Upper lobe of left lung (tissue), 6 donors: ENCODE data around the gene FCSK. TPM values are rescaled to one million over a fixed set of nuclear protein-coding genes. Genes with fewer than 3 reads are reported as not detected.

Source experiments
- ATAC-seq, 2 donors: fragments of 200-7000 bp; cut with Tn5 transposase; one replicate each; pipeline ENCODE4 v1.9.1; 2022; ENCODE audit warnings: mild to moderate bottlenecking in 2 of 2, moderate library complexity in 2 of 2; ENCODE audit not compliant: low FRiP score in 2 of 2
- DNase-seq, 2 donors: peaks; one replicate each; pipeline ENCODE4 v3.0.0-alpha.2; 2019 to 2020
- H3K27ac ChIP-seq, 4 donors: fragments of 200-600 bp; sonication (generic); one replicate each; pipeline ENCODE4 v1.5.1; 2016 to 2019
- H3K27me3 ChIP-seq, 4 donors: fragments of 200-600 bp; sonication (generic); one replicate each; pipeline ENCODE4 v1.5.1; 2017 to 2019
- H3K36me3 ChIP-seq, 4 donors: fragments of 200-600 bp; sonication (generic); one replicate each; pipeline ENCODE4 v1.5.1; 2016 to 2019
- H3K4me1 ChIP-seq, 4 donors: fragments of 200-600 bp; sonication (generic); one replicate each; pipeline ENCODE4 v1.5.1; 2018 to 2019
- H3K4me3 ChIP-seq, 4 donors: fragments of 200-600 bp; sonication (generic); one replicate each; pipeline ENCODE4 v1.5.1; 2017 to 2019; ENCODE audit warnings: mild to moderate bottlenecking in 2 of 4, moderate library complexity in 1 of 4
- H3K9me3 ChIP-seq, 4 donors: fragments of 200-600 bp; sonication (generic); one replicate each; pipeline ENCODE4 v1.5.1; 2018 to 2019
- EP300 ChIP-seq, 4 donors: sonication (generic); formaldehyde crosslinking; IDR thresholded peaks; one replicate each; pipeline ENCODE4 v1.5.1; 2017; ENCODE audit warnings: antibody characterized with exemption in 4 of 4, control low read depth in 2 of 4
- POLR2A ChIP-seq, 4 donors: fragments of 450-650 bp; IDR thresholded peaks; one replicate each; pipeline ENCODE4 v1.5.1; 2016 to 2017; ENCODE audit warnings: antibody characterized with exemption in 4 of 4, mild to moderate bottlenecking in 2 of 4
- POLR2AphosphoS5 ChIP-seq, 2 donors: sonication (generic); formaldehyde crosslinking; IDR thresholded peaks; one replicate each; pipeline ENCODE4 v1.5.1; 2017; ENCODE audit warnings: antibody characterized with exemption in 2 of 2
- WGBS, 2 donors: methylation state at CpG; one replicate each; pipeline ENCODE4 v1.1.5; 2017 to 2018; 5-methylcytosine and 5-hydroxymethylcytosine counted together
- total RNA-seq, 6 donors: library from RNA; depleted of rRNA in 4 of 6; stranded (reverse); fragments of >200 nt in 4 of 6; gene quantifications; one replicate each; pipeline versions ENCODE4 v1.1.0 to v1.2.1, GENCODE V29; 2016 to 2021
- TF ChIP-seq, protein P1 (sequence below), 6 experiments: fragments of 450-650 bp in 4 of 6; fragments of 200-600 bp in 2 of 6; sonication (generic) in 2 of 6; IDR thresholded peaks; one replicate each; pipeline ENCODE4 v1.5.1; 2016 to 2019; ENCODE audit warnings: antibody characterized with exemption in 6 of 6
- donor health status: DM: no; HTN: no; CAD: no; lungs with moderate emphysema.
- donor health status: DM: no; HTN: yes; CAD: no; lungs with severe emphysema.

Gene FCSK
- total RNA-seq, 6 donors from 2014 or later = 16.0 to 51.3 (median 24.5) TPM

DNA sequence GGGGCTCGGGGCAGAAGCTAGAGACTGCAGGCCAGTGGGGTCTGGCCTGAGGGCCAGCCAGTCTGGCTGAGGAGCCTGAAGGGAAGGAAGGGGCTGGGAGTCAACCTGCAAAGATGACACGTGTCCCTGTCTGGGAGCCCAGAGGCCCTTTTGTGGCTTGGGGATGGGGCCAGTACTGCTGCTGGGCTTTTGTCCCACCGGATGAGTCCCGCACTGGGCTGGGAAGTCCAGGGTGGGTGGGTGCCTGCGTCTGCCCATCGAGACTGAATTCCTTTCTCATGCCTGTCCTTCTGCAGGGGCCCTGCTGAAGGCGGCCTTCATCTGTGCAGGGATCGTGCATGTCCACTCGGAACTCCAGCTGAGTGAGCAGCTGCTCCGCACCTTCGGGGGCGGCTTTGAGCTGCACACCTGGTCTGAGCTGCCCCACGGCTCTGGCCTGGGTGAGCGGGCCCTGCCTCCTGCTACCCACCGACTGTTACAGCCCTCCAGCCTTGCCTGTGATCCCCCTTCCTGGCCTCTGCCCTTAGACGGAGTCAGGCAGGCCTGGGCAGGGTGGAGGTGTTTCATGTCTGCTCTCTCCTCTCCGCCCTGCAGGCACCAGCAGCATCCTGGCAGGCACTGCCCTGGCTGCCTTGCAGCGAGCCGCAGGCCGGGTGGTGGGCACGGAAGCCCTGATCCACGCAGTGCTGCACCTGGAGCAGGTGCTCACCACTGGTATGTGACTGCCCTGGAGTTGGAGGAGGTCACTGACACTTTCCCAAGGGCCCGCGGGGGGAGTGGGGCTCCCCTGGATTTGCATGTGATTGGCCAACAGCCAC lies 20.9 kb downstream of the FCSK start:
- Histone ChIP-seq H3K27me3 (no peaks in the 10 kb centered on the region), H3K4me1 (peaks cover 7 to 25% (median 16%) of the 10 kb centered on the region in 4 donors), H3K36me3 (peaks cover 7 to 78% (median 43%) of the 10 kb centered on the region in 4 donors), H3K4me3 (no peak overlapping the region), H3K27ac (no peak overlapping the region), H3K9me3 (no peaks in the 10 kb centered on the region)
- 81 to 95% methylated on average over 8 to 24 of the region's 24 CpGs for WGBS, 2 donors
- TF ChIP-seq POLR2AphosphoS5 (IDR thresholded peaks at IDR 0.05) (no peak), EP300 (IDR thresholded peaks at IDR 0.05) (no peak), POLR2A (IDR thresholded peaks at IDR 0.05) (no peak)
- TF ChIP-seq, protein P1, sequence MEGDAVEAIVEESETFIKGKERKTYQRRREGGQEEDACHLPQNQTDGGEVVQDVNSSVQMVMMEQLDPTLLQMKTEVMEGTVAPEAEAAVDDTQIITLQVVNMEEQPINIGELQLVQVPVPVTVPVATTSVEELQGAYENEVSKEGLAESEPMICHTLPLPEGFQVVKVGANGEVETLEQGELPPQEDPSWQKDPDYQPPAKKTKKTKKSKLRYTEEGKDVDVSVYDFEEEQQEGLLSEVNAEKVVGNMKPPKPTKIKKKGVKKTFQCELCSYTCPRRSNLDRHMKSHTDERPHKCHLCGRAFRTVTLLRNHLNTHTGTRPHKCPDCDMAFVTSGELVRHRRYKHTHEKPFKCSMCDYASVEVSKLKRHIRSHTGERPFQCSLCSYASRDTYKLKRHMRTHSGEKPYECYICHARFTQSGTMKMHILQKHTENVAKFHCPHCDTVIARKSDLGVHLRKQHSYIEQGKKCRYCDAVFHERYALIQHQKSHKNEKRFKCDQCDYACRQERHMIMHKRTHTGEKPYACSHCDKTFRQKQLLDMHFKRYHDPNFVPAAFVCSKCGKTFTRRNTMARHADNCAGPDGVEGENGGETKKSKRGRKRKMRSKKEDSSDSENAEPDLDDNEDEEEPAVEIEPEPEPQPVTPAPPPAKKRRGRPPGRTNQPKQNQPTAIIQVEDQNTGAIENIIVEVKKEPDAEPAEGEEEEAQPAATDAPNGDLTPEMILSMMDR (IDR thresholded peaks at IDR 0.05) = no peak
- ATAC-seq = no peak
- DNase-seq = peak in 1 of 2 donors; percentile 70

DNA sequence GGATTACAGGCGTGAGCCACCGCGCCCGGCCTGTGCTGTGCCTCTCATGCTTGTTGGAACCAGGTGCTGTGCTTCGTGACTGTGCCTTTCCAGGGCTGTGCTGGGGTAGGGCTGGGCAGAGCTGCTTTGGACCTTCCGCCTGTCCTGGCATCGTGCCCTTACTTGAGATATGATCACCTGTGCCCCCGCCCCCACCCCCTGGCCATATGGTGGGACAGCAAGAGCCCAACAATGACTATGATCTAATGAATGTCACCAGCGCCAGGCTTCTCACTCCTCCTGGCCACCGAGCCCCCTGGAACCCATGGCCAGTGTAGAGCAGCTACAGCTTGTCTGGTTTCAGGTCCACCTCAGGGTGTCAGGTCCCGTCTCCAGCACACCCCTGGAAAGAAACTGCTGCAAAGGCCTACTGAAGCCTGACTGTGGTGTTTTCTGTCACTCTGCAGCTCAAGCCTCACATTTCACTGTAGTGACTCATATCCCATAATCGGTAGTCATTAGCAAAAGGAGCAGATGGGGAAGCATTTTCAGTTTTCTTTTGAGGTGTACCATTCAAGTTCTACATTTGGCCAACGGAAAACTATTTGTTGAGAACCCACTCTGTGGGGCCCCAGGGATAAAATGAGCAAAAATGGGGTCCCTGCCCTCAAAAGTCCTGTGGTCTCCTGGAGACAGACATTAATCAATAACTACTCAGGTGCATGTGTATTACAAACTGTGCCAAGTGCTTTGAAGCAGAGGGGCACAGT lies 22.1 kb downstream of the FCSK start:
- DNase-seq (no peak), ATAC-seq (no peak)
- Histone ChIP-seq H3K27me3 (no peaks in the 10 kb centered on the region), H3K9me3 (no peaks in the 10 kb centered on the region), H3K36me3 (peaks cover 12 to 84% (median 54%) of the 10 kb centered on the region in 4 donors), H3K4me1 (peaks cover 7 to 26% (median 16%) of the 10 kb centered on the region in 4 donors), H3K4me3 (no peak overlapping the region), H3K27ac (peak overlapping the region in 3 of 4 donors; percentile 30 to 46 (median 38))
- 75% methylated on average over 5 to 13 of the region's 13 CpGs for WGBS, 2 donors
- TF ChIP-seq EP300 (IDR thresholded peaks at IDR 0.05) = no peak
- TF ChIP-seq, protein P1 (IDR thresholded peaks at IDR 0.05) = no peak
- no peak for TF ChIP-seq POLR2A (IDR thresholded peaks at IDR 0.05)
- TF ChIP-seq POLR2AphosphoS5 (IDR thresholded peaks at IDR 0.05) = no peak

DNA sequence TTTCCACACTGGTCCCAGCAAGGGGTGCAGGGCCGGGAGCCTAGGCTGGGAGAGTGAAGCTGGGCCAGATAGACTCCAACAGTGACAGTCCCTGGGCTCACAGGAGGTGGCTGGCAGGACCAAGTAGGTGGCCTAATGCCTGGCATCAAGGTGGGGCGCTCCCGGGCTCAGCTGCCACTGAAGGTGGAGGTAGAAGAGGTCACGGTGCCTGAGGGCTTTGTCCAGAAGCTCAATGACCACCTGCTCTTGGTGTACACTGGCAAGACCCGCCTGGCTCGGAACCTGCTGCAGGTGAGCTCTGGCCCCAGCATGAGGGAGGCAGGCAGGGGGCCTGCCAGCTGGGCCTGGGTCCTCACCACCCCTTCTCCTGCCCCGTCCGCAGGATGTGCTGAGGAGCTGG lies 23.8 kb downstream of the FCSK start:
- WGBS, 2 donors = 69 to 79% methylated on average over 6 to 7 of the region's 8 CpGs
- Histone ChIP-seq H3K9me3 (no peaks in the 10 kb centered on the region), H3K27ac (peak overlapping the region in 3 of 4 donors; percentile 25 to 72 (median 57)), H3K4me1 (peaks cover 7 to 26% (median 16%) of the 10 kb centered on the region in 4 donors), H3K4me3 (no peak overlapping the region), H3K36me3 (peaks cover 9 to 84% (median 59%) of the 10 kb centered on the region in 4 donors), H3K27me3 (no peaks in the 10 kb centered on the region)
- peak in 1 of 2 donors; percentile 55 for DNase-seq
- no peak for ATAC-seq
- TF ChIP-seq, protein P1 (IDR thresholded peaks at IDR 0.05) = no peak
- no peak for TF ChIP-seq POLR2AphosphoS5 (IDR thresholded peaks at IDR 0.05)
- TF ChIP-seq EP300 (IDR thresholded peaks at IDR 0.05) = no peak
- TF ChIP-seq POLR2A (IDR thresholded peaks at IDR 0.05) = no peak

DNA sequence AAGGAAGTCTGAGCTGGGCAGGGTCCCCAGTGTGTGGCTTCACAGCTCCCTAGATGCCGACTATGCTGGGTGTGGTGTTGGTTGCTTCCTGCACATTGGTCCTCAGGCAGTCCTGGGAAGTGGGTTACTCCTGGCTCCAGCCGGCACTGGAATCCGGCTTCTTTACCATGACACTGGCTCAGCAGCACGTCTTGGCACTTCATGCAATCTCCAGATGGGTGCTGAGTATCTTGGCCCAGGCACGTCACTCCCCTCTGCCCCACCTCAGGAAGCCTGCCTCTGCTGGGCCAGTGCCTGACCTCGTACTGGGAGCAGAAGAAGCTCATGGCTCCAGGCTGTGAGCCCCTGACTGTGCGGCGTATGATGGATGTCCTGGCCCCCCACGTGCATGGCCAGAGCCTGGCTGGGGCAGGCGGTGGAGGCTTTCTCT lies 24.5 kb downstream of the FCSK start:
- Histone ChIP-seq H3K27me3 (no peaks in the 10 kb centered on the region), H3K36me3 (peaks cover 7 to 84% (median 60%) of the 10 kb centered on the region in 4 donors), H3K4me3 (no peak overlapping the region), H3K9me3 (no peaks in the 10 kb centered on the region), H3K27ac (peak overlapping the region; percentile 37 to 74 (median 65)), H3K4me1 (peaks cover 7 to 26% (median 16%) of the 10 kb centered on the region in 4 donors)
- 48 to 52% methylated on average over 4 to 10 of the region's 10 CpGs for WGBS, 2 donors
- ATAC-seq (peak in 1 of 2 donors; percentile 31), DNase-seq (no peak)
- TF ChIP-seq EP300 (IDR thresholded peaks at IDR 0.05) (no peak), POLR2AphosphoS5 (IDR thresholded peaks at IDR 0.05) (no peak)
